HG03139 (cell line): Measurements from ENCODE around the gene GRIK2.

ENCODE experiments used
- ATAC-seq: cut with Tn5 transposase; IDR thresholded peaks from one replicate; pipeline ENCODE4 v1.9.1; 2021; ENCODE audit not compliant: unreplicated experiment

GRIK2 gene

DNA sequence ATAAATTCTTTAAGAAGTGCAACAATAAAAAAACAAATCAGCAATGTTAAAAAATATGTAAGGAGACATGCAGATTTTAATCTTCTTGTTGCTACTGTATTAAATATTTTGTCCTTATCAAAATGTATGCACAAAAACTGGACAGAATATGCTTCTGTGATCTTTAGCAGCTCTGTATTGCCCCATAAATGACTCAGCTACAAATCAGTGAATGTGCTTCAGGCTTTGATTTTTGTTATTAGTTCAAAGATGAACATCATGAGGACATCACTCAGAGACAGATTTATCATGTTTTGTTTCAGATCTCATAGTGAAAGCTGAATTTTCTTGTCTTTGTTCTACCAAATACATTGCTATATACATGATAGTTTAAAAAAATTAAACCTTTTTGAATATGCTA, 312.4 kb downstream of the GRIK2 start:
- ATAC-seq, result no peak

DNA sequence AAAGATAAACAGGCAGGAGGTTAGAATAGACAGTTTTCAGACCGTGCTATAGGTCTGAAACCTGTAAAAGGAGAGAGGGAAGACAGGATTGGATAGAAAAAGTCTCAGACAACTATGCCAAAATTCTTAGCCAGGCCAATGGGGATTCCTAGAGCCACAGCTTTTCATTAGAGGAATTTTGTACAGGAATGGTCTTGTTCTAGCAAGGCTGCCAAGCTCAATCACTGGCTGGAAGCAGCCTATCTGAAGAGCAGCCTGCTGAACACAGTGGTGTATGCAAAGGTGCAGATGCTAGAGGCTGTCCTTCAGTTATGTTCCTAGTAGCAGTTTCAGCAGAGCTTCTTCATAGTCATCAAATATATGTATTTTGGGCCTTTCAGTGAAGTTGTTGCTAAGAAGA, 313.1 kb downstream of the GRIK2 start:
- ATAC-seq, result no peak

DNA sequence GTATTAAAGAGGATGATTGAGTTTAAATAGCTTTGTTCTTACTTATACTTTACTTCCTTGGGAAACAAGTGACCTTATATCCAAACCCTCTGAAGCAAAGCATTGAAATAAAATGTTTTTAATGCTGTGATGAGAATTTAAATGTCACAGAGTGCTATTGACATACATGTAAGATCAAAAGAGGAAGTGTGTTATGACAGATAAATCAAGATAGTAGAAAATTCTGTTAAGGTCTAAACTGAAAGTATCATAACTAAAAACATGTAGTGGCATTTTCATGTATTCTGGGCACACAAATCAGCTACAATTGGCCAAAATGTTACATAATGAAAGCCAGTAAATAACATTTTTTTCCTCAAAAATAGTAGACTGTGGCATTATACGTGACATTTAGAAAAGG, 318.0 kb downstream of the GRIK2 start:
- ATAC-seq, result no peak

DNA sequence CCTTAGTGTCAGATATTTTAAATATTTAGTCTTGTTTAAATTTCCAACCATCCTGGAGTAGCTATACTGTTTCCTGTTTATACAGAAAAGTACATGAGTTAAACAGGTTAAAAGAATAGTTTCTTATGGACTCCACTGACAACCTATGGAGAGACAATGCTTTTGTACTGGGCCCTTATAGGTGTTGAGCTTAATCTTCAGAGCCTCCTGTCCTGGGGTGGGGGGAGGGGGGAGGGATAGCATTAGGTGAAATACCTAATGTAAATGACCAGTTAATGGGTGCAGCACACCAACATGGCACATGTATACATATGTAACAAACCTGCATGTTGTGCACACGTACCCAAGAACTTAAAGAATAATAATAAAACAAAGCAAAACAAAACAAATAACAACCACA, 322.9 kb downstream of the GRIK2 start:
- no peak for ATAC-seq

DNA sequence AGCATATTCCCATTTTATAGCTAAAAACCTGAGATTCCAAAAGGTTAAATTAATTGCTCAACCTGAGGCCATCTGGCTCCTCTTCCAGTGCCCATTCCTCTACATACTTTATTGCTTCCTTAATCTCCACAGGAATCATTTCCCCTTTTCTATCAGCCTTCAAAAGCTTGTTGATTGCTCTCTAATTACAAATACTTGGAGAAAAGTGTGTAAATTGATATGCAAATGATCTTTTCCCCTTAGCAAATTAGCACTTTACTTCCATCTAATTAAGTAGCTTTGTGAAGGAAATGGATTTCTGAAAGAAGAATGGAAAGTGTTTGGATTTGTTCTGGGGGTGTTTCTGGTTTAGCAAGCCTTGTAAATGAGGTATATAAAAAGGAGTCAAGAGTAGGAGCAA, 323.3 kb downstream of the GRIK2 start:
- no peak for ATAC-seq

DNA sequence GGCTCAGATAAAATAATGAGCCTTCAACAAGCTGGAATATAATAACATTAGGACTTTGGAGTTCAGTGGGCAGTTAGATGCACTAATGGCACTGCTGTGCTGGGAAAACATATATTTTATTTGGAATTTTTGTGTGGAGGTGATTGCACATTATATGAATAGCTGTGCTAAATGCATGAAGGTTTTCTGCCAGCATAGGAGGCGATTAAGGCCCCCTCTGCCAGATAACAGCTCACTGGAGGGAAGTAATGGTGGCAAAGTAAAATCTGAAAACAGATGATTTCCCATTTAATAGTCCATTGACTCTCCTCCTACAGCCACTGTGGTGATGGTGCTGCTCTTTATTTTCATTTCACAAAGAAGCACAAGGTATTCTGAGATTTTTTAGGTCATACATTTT, 326.0 kb downstream of the GRIK2 start:
- no peak for ATAC-seq

DNA sequence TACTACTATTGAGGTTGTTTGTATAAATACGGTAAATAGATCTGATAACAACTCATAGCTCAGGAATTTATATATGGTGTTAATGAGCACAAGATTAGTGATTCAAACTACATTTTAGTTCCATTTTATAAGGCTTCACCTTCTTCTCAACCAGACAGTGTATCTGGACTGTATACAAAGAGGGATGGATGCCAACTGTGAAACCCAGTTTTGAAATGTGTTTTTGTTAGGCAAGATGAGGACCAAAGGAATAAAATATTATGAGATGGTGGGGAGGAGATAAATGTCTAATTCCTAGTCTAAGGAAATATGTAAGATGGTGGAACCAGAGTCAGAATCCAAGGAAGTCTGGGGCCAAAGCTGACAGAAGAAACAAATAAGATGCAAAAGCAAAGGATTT, 329.0 kb downstream of the GRIK2 start:
- ATAC-seq, result no peak

DNA sequence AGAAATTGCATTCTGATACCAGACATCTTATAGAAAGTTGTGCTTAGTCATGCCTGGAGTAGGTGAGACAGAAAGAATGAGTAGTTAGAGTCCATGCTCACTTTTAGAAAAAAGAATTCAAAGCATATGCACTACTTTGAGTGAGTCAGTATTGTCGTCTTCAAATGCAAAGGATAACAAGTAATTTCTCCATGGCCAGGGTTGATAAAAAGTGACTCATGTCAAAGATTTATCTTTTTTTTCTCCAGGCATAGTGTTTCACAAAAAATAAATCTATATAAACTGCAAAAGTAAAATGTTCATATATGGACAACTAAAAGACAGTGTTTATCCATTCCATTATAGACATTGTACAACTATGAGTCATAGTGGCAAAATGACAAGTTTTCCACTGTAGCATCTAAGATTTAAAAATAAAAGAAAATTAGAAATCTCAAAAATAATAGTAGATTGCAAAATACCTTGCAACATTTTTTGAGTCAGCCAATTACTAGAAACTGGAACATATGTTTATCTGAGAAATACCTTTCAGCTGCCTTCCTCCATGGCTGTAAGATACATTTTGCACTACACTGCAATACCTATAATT, 329.6 kb downstream of the GRIK2 start:
- ATAC-seq, result no peak

DNA sequence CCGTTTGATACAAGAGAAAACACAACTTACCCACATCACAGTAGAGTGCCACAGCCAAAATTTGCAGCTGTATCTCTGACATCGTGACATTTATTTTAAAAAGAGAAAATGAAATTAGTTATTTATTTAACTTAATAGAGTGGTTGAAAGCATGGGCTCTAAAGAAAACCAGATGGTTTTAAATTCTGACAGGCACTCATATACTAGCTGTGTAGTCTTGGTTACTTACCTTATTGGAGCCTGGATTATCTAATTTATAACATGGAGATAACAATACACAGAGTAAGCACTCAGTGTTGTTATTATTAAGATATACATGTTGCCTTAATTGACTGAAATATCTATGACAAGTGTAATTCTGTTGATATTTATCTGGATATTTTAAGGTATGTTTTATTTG, 334.9 kb downstream of the GRIK2 start:
- ATAC-seq, result no peak

DNA sequence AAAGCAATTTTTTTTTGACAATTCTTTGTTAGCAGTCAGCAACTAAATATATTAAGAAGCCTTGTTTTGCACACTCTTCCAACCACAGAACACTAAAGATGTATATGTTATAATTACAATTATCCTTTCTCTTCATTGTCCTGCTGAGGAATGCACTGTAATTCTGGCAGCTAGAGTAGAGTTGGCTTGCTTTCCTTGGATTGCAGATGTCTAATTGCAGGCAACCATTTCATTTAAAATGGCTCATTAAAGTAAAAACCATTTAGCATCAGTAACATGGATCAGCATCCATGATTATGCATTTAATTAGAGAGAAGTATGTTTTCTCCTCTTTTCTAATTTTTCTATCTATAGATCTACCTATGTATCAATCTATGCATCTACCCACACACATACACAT, 335.4 kb downstream of the GRIK2 start:
- no peak for ATAC-seq

DNA sequence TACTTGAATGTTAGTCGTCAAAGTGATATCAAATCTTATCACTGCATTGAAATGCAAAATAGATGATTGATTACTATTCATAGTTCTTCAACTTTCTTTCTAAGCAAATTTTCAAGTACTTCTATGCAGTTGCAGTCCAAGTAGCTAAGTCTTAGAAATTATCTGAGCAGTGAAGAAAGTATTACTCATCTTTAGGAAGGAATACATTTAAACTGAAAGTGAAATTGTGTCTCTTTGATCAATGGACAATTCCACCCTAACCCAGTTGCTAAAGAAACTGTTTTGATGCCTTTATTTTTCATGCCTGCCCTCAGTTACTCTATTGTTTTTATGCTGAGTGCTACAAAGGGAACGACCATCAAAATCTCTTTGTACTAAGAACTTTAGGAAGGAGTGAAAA, 337.4 kb downstream of the GRIK2 start:
- ATAC-seq, result no peak

DNA sequence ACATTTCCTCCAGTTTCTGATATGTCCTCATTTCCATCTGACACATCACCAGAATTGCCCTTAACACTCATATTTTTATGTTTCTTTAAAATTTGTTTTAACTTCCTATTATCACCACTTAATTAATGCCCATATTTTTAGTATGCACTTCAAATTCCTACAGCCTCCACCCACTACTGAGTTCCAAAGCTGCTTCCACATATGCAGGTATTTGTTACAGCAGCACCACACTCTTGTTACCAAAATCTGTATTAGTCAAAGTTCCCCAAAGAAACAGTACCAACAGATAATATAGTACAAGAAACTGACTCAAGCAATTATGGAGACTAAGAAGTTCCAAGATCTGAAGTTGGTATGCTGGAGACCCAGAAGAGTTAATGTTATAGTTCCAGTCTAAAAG, 340.4 kb downstream of the GRIK2 start:
- no peak for ATAC-seq

DNA sequence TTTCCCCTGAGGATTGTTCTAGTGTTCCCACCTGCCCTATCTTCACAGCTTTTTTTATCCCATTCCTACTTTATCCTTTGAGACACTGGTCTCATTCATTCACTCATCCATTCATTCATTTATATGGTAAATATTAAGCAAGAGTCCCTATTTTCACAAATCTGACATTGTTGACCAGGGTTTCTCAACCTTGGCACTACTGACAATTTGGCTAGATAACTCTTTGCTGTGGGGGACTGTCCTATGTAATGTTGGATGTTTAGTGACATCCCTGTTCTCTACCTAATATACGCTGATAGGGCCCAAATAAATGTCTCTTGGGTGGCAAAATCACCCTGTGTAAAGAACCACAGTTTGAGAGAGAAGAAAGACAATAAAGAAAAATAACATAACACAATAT, 345.0 kb downstream of the GRIK2 start:
- no peak for ATAC-seq

DNA sequence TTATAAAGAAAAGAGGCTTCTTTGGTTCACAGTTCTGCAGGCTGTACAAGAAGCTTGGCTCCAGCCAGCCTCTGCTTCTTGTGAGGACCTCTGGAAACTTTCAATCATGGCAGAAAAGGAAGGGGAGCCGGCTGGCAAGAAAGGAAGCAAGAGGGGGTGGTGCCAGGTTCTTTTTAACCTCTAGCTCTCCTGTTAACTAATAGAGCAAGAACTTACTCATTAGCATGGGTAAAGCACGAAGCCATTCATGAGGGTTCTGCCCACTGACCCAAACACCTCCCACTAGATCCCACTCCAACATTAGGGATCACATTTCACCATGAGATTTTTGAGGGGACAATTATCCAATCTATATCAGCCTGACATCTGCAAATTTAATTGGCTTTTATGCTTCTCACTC, 347.1 kb downstream of the GRIK2 start:
- no peak for ATAC-seq

DNA sequence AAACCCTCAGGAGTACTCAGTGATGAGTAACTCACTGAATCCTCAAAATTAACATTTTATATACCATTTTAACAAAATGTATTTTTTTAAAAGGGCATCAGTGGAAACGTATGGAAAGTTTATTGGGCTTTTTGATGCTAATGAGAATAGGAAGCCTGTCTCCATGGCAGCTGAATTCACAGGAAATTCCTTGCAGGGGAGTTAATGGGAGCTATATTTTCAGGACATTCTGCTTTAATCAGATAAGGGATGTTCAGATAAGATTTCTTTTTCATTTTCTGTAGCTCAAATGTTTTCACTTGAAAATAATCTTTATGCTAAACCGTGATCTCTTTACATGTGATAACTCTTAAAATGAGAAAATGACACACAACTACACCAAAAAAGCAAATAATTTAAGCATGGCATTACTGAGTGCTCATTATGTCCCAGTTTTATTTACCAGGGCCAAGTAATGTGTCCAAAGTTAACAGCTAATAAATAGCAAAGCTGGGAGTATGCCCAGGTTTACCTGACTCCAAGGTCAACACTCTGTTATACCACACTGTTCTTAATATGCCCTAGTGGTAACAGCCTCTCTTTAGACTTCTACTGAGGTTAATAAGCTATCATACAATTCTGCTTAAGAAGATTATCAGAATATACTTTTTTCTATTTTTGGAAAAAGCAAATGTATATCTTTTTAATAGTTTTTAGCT, 348.1 kb downstream of the GRIK2 start:
- ATAC-seq, result no peak

DNA sequence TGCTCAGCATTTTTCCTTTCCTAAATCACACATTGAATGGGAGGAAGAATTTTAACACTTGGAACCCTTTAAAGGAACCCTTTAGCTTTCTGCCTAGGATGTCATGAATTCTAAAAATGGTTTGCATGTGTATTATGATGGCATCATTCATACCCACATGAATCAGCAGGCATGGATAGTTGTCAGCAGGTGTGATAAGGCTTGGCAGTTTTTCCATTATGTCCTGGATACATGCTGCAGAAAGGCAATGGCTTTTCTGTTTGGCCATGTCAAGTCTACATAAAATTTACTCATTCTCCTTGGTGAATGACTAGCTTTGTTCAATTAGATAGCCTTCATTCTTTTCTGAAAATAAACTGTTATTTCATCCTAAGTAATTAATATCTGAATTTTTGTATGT, 353.7 kb downstream of the GRIK2 start:
- no peak for ATAC-seq

DNA sequence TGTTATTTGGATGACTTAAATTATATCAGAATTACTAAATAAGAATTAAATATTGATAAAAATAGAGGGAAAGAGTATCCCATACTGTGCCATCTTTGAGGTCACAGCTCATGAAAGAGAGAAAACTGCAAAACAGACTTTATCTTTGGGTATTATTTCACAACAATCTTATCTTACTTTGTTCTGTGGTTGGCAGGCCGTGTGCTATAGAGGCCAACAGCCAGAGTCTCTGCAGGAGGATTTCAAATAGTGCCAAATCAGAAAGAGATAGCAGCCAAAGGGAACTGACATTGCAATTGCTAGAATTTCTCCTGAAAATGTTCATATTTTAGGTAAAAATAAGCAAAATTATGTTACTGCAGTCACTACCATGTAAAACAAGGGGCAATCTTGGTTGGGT, 354.2 kb downstream of the GRIK2 start:
- ATAC-seq, result no peak

DNA sequence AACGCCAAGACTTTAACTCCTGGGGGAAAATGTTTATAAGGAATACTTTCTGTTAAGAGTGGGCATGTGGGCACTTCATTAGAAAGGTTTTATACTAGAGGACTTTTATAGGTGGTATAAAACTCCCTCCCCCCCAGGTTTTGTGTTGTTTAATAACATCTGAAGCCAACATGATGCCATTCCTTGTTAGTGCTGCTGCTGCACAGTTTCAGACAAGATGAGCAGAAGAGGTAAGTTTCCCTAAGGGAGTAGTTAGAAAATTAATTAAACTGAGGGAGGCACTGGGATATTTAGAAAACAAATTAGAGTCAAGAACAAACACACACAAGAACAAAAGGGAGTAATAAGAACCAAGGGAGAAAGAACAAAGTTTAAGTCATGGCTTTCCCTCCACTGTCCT, 362.4 kb downstream of the GRIK2 start:
- ATAC-seq, result no peak

DNA sequence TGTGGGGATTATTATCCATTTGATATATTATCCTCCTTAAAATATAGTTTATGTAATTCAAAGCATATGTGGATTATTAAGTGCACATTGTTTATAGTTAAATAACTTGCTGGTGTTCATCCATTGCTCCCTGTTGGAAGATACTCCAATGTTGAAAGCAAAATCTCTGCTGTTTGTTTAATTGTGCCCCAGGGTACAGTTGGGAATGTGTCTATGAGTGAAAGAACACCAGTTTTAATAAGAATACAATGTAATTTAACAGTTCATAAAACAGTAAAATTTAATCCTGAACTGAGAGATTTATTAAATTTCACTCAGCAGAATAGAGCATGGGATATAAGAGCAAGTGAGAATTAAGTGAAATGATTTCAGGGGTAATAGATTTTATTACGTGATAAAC, 364.9 kb downstream of the GRIK2 start:
- ATAC-seq, result no peak

DNA sequence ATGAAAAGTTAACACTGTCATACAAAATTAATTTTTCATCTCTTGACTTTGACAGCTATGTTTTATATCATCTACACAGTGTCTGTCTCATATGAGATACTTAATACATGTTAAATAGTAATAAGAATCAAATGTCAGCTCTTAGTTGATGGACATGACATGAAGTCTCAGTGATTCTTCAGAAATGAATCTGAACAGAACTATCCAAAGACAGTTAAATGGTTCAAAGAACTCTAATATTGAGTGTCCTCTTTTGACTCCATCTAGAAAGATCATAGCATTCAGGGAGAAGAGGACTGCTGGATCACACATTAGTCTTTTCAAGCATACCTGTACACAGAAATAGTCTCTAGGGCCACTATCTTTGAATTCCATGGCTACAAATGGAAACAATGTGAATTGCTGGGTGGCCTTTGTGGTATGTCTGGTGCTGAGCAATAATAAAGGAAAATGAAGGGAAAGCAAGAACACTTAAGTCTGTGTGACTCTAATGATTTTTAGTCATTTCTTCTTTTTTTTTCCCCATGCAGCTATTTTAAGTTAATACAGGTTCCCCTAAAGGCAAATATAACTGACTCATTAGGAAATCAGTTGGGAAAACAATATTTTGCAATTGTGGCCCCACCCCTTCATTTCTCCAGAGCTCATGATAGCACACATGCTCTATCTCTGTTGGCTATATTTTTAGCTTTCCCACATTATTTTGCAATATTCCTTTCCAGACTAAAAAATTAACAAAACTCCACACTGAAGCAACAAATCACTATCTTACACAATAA, 367.5 kb downstream of the GRIK2 start:
- no peak for ATAC-seq

DNA sequence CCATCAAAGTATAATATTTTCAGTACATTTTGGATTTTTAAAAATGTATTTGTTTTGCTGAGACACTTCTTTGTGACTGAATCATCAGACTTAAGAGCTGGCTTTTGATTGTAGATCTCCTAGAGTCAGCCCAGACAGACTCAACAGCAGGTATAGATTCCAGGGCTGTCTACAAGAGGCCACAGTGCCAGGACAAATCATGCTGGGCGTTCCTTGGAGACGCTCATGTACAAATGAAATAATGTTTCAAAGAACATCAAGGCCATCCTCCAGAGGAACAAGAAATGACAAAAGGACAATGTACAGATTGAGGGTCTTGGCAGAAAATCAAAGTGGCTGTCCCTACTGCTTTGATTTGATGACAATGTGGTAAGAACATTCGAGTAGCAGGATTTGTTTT, 369.3 kb downstream of the GRIK2 start:
- no peak for ATAC-seq

DNA sequence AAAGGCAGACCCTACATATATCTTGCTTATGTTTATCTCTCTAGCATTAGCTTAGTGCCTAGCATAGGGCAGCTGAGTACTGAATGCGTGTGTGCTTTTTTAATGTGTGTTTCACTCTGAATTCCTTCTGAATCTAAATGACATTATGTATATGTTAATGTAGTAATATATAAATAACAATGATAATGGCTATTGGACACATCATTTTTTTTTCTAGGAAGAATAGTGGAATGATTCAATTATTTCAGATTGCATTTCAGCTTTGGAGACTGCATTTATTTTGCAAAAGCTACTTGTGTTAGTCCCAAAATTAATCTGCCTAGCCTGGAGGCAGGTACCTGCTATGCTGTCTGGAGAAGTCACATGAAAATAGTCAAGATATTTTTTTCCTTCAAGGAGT, 371.8 kb downstream of the GRIK2 start:
- no peak for ATAC-seq
